ENCODE measurements around the gene SDHAF3. TPM values are rescaled to one million over a fixed set of nuclear protein-coding genes. Genes with fewer than 3 reads are reported as not detected.
A peak's percentile ranks its signal among the peaks of the same experiment; 100 is the strongest.
"Not testable (repeated sequence)": the region's sequence is repeated elsewhere in the genome, so short reads cannot be mapped to it uniquely, and the experiment has no call there.

SDHAF3 gene
- total RNA-seq, 1 experiment from 2014 or later = 46.5 TPM

DNA sequence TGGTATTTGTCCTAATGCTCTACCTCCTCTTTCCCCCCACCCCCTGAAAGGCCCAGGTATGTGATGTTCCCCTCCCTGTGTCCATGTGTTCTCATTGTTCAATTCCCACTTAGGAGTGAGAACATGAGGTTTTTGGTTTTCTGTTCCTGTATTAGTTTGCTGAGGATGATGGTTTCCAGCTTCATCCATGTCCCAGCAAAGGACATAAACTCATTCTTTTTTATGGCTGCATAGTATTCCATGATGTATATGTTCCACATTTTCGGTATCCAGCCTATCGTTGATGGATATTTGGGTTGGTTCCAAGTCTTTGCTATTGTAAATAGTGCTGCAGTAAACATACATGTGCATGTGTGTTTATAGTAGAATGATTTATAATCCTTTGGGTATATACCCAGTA, 5.6 kb downstream of the SDHAF3 start:
- DNase-seq (ENCODE audit: low read depth) = not testable (repeated sequence)

DNA sequence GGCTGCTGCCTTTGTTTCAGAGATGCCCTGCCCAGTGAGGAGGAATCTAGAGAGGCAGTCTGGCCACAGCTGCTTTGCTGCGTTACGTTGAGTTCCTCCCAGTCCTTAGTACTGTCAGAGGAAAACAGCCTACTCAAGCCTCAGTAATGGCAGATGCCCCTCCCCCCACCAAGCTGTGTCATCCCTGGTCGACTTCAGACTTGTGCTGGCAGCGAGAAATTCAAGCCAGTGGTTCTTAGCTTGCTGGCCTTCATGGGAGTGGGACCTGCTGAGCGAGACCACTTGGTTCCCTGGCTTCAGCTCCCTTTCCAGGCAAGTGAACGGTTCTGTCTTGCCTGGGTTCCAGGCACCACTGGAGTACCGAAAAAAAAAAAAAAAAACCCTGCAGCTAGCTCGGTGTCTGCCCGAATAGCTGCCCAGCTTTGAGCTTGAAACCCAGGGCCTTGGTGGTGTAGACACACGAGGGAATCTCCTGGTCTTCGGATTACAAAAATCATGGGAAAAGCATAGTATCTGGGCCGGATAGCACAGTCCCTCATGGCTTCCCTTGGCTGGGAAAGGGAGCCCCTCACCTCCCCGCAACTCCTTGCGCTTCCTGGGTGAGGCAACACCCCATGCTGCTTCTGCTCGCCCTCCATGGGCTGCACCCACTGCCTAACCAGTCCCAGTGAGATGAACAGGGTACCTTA, 9.1 kb downstream of the SDHAF3 start:
- DNase-seq (ENCODE audit: low read depth) = no peak

DNA sequence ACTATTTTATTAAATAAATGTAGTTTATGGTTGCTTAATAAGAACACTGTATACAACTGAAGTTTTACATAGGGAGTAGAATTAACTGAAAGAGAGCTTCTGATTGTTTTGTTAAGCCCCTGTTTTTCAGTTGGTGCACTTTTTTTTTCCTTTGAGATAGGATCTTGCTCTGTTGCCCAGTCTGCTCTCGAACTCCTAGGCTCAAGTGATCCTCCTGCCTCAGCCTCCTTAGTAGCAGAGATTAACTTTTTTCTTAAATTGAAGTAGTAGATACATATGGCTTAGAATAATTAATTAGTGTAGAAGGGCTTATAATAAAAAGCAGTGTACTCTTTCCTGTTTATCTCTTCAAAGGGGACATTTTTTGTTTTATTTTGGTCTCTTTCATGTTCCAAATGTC, 11.2 kb downstream of the SDHAF3 start:
- no peak for DNase-seq (ENCODE audit: low read depth)

DNA sequence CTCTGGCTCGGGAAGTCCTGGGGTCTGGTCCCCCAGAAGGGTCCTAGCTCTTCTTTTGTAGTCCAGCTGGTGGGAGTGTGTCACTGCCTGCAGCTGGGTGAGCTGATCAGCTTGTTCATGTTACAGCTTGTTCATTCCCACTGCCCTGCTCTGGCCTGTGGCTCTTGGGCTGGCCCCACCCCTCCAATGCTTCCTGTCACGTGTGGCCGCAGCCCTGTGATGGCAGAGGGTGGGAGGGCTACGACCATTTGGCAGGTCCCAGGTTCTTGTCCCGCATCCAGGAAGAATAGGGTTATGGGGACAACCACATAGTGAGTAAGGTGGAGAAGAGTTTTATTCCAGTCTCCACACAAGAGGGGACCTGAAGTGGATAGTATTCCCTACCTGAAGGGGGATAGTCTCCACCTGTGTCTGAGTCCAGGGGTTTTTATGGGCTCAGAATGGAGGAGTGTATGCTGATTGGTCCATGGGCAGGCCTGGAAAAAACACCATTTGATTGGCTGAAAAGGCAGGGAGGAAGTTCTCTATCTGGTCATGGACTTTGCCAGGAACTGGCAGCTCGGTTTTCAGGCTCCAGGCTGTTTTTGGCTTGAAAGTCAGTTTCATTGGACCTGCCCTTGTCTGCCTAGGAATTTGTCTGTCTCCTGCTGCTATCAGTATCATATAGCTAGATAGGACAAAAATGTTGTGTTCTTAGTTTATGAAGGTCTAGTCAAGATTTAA, 13.1 kb downstream of the SDHAF3 start:
- peak; percentile 15 for DNase-seq (ENCODE audit: low read depth)

DNA sequence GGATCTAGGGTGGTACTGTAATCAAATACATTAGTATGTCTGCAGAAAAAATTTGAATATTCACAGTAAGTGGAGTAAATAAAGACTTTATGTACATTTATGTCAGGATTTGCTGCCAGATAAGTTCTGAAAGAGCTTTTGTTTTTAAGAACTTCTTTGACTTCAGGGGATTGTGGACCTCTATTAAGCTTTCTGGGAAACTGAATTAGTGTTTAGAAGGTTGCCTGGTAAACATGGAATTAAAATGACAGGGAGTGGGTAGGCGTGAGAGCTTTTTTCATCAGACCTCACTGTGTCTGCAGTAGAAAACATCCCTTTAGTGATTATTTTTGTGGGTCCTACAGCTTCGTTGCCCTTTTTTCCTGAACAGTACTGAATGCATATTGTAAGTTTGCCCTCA, 15.7 kb downstream of the SDHAF3 start:
- DNase-seq (ENCODE audit: low read depth) = peak; percentile 26

DNA sequence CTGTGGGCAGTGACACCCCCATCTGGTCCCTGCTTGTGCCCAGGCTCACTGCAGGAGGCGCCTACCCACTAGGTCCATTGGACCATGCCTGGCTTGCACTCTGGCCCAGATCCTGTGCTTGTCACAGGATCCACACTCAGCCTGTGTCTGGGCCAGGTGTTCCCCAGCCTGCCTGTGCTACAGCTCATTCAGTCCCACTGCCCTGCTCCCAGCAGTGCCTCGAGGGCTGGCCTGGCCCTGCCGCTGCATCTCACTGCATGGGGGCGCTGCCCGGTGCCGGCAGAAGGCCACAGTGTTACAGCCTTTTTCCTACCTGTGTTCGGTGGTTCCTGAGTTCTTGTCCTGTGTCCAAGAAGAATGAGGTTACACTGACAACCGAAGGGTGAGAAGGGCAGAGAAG, 21.3 kb downstream of the SDHAF3 start:
- DNase-seq (ENCODE audit: low read depth) = no peak

DNA sequence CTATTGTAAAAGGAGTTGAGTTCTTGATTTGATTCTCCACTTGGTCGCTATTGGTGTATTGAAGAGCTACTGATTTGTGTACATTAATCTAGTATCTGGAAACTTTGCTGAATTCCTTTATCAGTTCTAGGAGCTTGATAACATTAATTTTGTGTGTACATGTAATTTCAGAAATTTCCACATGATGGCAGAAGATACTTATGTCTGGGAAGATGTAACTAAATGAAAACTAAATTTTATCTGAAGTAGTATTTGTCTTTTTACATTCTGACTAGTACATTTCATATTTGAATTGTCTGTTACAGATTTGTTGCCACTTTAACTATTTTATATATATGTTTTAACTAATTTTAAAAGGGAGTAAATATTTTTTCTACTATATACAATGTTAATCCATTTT, 27.6 kb downstream of the SDHAF3 start:
- DNase-seq (ENCODE audit: low read depth) = peak; percentile 35

DNA sequence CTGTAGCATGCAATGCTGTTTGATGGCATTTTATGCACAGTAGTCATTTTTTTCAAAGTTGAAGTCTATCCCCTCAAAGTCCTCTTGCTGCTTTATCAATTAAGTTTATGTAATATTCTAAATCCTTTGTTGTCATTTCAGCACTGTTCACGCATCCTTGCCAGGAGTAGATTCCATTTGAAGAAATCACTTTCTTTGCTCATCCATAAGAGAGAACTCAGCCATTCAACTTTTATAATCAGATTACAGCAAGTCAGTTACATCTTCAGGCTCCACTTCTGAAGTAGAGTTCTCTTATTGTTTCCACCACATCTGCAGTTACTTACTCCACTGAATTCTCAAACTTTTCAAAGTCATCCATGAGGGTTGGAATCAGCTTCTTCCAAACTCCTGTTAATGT, 32.3 kb downstream of the SDHAF3 start:
- DNase-seq (ENCODE audit: low read depth) = no peak

DNA sequence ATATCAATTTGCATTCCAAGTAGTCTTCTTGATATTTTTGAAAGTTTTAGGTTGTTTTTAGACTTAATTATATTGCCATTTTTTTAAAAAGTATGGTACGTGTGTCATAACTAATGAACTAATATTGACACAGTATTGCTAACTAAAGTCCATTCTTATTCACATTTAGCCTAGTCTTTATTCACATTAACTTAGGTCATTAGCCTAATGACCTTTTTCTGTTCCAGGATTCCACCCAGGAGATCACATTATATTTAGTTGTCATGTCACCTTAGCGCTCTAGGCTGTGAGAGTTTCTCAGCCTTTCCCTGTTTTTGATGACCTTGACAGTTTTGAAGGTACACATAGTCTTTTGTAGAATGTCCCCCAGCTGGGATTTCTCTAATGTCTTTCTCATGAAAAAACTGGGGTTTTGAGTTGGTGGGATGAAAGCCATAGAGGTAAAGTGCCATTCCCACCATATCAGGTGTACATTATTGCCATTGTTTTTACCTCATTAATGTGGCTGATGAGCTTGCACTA, 38.5 kb downstream of the SDHAF3 start:
- DNase-seq (ENCODE audit: low read depth) = no peak

DNA sequence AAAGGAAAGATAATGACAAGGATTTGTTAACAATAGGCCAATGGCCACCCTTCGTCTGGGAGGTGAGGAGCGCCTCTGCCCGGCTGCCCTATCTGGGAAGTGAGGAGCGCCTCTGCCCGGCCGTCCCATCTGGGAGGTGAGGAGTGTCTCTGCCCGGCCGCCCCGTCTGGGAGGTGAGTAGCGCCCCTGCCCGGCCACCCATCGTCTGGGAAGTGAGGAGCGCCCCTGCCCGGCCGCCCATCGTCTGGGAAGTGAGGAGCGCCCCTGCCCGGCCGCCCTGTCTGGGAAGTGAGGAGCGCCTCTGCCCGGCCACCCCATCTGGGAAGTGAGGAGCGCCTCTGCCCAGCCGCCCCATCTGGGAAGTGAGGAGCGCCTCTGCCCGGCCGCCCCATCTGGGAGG, 42.5 kb downstream of the SDHAF3 start:
- DNase-seq (ENCODE audit: low read depth) = not testable (repeated sequence)

DNA sequence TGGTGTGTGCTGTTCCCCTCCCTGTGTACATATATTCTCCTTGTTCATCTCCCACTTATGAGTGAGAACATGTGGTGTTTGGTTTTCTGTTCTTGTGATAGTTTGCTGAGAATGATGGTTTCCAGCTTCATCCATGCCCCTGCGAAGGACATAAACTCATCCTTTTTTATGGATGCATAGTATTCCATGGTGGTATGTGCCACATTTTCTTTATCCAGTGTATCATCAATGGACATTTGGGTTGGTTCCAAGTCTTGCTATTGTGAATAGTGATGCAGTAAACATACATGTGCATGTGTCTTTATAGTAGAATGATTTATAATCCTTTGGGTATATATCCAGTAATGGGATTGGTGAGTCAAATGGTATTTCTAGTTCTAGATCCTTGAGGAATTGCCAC, 44.1 kb downstream of the SDHAF3 start:
- not testable (repeated sequence) for DNase-seq (ENCODE audit: low read depth)

DNA sequence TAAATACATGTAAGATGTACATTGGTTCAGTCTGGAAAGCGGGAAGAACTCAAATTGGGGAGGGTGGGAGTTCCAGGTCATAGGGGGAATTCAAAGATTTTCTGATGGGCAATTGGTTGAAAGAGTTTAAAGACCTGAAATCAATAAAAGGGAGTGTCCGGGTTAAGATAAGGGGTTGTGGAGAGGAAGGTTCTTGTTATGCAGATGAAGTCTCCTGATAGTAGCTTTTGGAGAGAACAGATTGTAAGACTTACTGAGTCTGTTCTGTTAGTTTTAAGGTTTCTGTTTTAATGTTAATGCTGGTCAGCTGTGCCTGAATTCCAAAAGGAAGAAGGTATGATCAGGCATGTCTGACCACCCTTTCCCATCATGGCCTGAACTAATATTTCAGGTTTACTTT, 48.8 kb downstream of the SDHAF3 start:
- no peak for DNase-seq (ENCODE audit: low read depth)

DNA sequence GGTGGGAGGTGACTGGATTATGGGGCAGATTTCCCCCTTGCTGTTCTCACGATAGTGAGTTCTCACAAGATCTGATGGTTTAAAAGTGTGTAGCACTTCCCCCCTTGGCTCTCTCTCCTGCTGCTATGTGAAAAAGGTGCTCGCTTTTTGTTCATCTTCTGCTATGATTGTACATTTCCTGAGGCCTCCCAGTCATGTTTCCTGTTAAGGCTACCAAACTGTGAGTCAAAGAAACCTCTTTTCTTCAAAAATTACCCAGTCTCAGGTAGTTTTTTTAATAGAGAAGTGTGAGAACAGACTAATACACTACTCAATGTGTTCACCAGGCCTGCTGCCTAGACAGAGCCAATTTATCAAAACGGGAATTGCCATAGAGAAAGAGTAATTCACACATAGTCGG, 49.7 kb downstream of the SDHAF3 start:
- DNase-seq (ENCODE audit: low read depth) = no peak

DNA sequence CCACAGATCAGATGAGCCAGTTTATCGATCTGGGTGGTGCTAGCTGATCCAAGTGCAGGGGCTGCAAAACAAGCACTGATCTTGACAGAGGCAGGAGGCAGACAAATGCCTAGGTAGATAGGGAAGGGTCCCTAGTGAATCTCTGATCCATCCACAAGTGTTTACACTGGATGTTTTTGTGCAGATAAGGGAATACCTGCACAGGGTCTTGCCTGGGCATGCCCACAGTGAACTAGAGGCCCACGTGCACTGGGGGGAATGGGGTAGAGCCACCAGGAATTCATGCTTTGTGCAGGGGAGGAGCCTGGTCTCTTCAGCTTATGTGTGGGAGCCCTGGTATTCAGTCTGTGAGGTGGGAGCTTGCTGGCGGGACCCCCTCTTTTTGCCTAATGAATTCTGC, 50.3 kb downstream of the SDHAF3 start:
- DNase-seq (ENCODE audit: low read depth) = no peak

DNA sequence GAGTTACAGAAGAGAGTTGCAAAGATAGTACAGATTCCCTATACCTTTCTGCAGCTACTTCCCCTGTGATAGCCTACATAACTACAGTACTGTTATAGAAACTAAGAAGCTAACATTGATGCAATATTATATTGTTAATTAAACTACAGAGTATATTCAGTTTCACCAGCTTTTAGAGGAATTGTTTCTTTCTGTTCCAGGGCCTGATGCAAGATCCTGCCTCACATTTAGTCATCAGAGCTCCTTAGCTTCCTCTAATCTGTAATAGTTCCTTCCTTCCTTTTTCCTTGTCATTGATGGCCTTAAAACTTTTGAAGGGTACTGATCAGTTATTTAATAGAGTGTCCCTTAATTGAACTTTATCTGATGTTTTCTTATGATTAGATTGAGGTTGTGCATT, 56.8 kb downstream of the SDHAF3 start:
- no peak for DNase-seq (ENCODE audit: low read depth)

DNA sequence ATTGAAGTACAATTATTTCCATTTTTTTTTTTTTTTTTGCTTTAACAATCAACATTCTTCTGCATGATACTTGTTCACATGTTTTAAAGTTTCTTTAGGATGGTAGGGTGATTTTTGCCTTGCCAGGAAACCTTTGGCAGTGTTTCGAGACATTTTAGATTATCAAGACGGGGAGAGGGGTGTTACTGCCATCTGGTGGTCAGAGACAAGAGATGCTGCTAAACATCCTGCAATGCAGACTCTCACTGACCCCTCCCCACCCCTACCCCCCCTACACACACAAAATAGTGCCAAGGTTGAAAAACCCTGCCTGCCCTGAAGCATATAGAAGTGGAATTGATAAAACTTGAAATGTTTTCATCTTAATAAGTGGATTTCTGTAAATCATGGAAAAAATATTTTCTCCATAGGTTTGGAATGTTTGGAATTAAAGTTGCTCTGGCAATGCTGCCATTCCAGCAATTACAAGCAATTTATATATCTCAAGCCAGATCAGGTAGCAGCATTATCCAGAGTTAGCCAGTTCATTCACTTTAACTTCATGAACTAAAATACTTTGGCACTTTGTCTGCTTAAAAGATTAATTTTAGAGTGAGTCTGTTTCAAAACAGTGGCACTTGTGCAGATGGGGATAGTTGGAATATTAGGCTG, 62.1 kb downstream of the SDHAF3 start:
- peak; percentile 62 for DNase-seq (ENCODE audit: low read depth)

DNA sequence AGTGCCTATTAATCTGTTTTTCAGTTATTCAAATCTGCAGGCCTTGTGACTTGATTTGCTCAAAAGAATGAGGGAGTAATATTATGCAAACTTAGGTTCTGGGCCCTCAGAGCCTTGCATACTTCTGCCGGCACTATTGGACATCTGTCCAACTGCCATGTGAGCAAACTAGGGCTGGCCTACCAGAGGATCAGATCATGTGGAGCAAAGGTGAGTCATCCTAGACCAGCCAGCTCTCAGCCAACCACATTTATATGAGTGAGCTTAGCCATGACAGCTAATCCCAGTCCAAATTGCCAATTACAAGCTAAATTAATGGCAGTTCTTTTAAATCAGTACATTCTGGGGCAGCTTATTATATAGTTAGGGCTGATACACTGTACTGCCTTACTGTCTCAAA, 69.6 kb downstream of the SDHAF3 start:
- peak; percentile 73 for DNase-seq (ENCODE audit: low read depth)

DNA sequence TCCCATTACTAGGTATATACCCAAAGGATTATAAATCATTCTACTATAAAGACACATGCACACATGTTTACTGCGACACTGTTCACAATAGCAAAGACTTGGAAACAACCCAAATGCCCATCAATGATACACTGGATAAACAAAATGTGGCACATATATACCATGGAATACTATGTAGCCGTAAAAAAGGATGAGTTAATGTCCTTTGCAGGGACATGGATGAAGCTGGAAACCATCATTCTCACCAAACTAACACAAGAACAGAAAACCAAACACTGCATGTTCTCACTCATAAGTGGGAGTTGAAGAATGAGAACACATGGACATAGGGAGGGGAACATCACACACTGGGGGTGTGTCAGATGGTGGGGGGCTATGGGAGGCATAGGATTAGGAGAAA, 78.7 kb downstream of the SDHAF3 start:
- DNase-seq (ENCODE audit: low read depth) = not testable (repeated sequence)

DNA sequence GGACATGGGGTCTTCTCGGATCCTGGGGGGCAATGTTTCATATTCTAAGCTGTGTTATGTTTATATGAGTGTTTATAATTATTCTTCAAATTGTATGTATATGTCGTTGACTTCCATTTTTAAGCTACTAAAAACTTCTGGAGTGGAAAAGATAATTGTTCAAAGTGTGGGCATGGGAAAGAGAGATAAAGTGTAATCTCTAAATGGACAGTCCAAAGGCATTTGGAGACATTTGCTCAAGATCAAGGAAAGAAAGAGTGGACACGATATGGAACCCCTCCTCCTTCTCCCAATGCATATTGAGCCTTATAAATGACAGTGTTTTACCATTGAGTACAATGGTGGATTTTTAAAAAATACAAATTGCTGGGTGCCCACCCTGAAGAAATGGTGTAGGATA, 81.1 kb downstream of the SDHAF3 start:
- DNase-seq (ENCODE audit: low read depth) = no peak

DNA sequence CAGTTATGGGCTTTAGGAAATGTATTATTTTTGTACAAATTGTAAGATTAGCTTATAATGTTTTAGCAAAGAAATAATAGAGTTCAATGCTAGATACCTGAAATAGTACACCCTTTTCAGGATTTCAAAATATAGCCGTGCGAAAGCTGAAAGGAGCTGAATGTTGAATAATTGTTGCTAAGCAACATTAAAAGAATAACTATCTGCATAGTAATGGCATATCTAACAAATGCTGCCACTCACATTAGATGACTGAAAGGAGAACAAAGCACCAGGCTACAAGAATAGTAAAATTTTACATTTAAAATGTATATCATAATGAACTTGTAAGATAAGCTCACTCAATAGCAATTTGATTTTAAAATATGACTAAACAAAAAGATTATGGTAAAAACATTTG, 82.5 kb downstream of the SDHAF3 start:
- no peak for DNase-seq (ENCODE audit: low read depth)

DNA sequence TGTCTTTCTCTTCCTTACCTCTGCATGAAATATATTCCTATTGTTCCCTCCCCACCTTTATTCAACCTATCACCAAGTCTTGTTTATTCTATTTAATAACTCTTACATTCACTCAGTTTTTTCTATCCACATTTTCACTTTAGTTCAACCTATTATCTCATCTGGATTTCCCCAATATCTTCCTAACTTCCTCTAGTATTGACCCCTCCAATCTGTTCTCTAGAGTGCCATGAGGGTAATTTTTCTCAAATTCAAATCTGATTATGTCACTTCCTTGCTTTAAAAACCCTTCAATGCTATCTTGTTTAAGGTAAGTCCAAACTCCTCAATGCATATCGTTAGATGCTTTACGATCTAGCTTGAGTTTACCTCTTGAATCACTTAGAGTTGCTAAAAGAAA, 86.5 kb downstream of the SDHAF3 start:
- no peak for DNase-seq (ENCODE audit: low read depth)

DNA sequence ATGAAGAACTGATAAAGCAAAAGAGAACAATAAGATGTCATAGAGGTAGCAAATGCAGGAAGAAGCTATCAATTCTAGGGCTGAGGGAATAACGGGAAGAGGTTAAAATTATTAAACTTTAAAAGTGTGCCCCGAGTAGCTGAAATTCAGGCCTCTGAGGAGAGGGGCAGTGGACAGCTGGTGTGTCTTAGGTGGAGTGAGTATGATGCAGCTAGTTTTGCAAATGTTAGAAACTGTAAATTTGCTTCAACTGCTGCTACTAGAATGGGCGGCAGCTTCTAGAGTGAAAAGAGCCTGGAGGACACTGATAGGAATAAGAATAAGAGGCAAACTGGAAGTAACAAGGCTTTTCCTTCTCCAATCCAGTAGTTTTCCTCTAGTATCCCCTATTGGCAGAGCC, 87.3 kb downstream of the SDHAF3 start:
- no peak for DNase-seq (ENCODE audit: low read depth)

DNA sequence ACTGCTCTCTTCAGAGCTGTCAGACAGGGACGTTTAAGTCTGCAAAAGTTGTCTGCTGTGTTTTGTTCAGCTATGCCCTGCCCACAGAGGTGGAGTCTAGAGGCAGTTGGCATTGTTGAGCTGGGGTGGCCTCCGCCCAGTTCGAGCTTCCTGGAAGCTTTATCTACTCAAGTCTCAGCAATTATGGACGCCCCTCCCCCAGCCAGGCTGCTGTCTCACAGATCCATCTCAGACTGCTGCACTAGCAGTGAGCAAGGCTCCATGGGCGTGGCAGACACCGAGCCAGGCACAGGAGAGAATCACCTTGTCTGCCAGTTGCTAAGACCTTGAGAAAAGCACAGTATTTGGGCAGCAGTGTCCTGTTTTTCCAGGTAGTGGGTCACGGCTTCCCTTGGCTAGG, 98.1 kb downstream of the SDHAF3 start:
- DNase-seq (ENCODE audit: low read depth) = no peak
